Stimulated activated CD4-positive, alpha-beta T cell treated with anti-CD3 and anti-CD28 coated beads, Interleukin-4, amount 100 ng/mL, for 24 hours (primary cell): ENCODE data around the gene ARF5.

ENCODE experiments used
- DNase-seq: peaks from one replicate; pipeline ENCODE4 v3.0.0-alpha.2; 2020

ARF5 gene

GRCh38 chr7:127589896-127590295 lies 1.7 kb downstream of the ARF5 start:
- no peak for DNase-seq

DNA sequence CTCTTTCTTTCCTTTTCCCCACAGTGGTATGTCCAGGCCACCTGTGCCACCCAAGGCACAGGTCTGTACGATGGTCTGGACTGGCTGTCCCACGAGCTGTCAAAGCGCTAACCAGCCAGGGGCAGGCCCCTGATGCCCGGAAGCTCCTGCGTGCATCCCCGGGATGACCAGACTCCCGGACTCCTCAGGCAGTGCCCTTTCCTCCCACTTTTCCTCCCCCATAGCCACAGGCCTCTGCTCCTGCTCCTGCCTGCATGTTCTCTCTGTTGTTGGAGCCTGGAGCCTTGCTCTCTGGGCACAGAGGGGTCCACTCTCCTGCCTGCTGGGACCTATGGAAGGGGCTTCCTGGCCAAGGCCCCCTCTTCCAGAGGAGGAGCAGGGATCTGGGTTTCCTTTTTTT lies 3.0 kb downstream of the ARF5 start:
- no peak for DNase-seq

DNA sequence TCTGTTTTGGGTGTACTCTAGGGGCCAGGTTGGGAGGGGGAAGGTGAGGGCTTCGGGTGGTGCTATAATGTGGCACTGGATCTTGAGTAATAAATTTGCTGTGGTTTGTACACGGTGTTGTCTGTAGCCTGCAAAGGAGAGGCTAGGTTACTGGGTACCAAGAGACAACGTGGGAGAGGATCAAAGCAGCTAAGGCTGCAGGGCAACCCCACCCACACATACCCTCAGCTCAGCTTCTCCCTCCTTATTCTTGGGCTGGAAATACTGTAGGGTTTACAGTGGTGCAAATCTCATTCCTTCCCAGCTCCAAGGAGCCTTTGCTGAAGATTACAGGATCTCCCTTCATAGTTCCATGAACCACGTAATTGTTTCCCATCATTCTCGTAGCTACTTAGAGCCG lies 3.4 kb downstream of the ARF5 start:
- DNase-seq: no peak

DNA sequence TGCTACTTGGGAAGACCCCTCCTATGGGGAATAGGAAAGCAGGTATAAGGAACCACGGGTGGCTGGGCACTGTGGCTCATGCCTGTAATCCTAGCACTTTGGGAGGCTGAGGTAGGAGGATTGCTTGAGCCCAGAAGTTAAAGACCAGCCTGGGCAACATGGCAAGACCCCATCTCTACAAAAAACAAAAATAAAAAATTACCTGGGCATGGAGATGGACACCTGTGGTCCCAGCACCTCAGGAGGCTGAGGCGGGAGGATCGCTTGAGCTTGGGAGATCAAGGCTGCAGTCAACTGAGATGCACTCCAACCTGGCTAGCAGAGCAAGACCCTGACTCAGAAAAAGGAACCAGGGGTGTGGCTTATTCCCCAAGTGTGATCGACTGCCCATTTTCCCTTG lies 4.3 kb downstream of the ARF5 start:
- DNase-seq: no peak

DNA sequence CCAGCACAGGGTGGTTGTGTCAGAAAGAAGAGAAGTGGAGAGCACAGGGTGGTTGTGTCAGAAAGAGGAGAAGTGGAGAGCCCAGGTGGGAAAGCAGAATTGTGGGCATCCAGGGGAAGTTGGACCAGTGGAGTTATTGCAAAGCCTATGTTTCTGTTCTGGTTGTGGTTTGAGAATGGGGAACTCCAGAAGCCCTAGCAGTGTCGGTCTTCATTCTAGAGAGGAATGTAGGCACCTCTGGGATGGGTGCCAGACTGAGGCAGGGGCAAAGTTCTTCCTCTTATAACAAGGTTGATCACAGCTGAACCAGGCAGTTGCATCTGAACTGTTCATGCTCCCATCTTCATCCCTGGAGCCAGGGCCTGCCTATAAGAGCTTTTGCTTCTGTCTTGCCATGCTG lies 6.3 kb downstream of the ARF5 start:
- no peak for DNase-seq

GRCh38 chr7:127595737-127596136 lies 7.5 kb downstream of the ARF5 start:
- DNase-seq: no peak

DNA sequence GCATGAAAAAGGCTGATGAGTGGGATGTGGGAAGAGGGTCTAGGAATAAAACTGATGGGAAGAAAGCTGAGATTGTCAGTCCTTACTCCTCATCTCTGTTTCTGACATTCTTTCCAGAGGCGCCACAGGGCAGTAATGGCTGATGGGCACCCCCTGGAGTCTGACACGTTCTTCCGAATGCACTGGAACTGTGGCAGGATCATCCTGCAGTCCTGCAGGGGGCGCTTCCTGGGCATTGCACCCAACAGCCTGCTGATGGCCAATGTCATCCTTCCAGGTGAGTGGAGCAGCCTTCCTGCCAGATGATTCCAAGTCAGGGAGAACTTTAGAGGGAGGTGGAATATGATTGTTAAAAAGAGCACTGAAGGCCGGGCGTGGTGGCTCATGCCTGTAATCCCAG lies 10.1 kb downstream of the ARF5 start:
- no peak for DNase-seq

GRCh38 chr7:127600885-127601284 lies 12.7 kb downstream of the ARF5 start:
- DNase-seq: no peak

DNA sequence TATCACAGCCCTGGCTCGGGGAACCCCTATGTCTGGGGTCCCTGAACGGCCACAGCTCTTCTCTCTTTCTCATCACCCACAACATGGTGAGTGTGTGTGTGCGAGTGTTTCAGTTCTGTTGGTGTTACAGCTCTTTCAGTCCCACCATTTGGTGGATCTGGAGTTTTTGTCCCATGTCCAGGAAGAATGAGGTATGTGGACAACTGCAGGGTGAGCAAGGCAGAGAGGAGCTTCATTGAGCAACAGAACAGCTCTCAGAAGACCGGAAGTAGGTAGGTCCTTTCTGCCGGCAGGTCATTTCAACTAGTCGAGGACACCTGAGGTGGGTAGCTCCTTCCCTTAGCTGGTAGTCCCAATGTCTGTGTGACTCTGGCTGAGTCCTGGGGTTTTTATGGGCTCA lies 20.2 kb downstream of the ARF5 start:
- no peak for DNase-seq

DNA sequence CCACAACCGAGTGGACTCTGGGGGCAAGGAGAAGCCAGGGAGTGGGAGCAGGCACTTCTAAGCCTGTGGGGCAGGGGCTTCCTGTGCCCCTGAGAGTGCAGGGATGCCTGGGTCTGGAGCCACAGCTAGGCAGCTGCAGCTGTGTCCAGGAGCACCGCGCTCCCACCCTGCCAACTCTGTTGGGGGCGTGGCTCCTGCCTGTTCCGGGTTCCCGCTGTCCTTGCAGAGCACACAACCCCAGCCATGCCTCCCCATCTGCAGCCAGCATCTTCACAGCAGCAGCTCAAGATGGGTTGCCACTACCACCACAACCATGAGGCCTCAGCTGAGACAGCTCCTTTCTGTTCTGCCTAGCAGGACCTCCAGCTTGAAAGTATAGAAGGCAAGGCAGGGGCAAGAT lies 21.1 kb downstream of the ARF5 start:
- DNase-seq: no peak

GRCh38 chr7:127612263-127612662 lies 24.1 kb downstream of the ARF5 start:
- no peak for DNase-seq

DNA sequence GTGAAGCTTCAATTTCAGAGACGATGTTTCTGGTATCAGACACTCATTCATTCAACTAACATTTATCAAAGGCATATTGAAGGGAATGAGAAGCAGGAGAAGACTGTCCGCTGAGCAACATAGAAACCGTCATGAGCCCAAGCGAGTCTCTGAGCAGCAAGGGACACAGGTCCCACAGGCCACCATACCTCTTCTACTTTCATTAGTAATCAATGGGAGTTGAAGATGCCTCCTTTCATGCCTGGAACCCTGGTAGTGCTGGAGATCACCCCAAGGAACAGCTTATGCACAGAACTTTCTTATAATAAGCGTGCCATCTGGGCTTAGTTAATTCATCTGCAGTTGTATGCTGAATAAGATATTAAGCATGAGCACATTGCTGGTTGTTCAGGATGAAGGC lies 28.5 kb downstream of the ARF5 start:
- no peak for DNase-seq

GRCh38 chr7:127618042-127618441 lies 29.8 kb downstream of the ARF5 start, which contains the start of gene PAX4:
Gene PAX4, minus strand, starts transcription at chr7:127618142. Its CDS starts 2,214 bp downstream, at chr7:127615928.
- DNase-seq: no peak

DNA sequence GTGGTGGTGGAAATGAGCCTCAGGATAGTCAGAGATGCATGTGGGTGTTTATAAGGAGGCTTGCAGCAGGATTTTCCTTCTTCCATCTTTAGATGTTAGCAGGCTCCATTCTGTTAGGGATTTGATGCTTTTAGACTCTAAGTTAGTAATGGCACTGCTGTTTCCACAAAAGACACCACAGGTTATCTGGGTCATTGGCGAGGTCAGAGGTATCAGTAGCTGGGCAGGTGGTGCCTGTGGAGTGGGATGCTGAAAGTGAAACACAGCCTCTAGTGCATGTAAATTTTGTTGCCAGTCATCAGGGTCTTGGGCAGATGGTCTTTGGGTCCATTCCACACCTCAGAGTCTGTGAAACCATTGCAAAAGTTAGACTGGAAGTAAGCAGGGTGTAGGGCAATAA lies 30.6 kb downstream of the ARF5 start:
- no peak for DNase-seq

- no peak for DNase-seq
Measured at GRCh38 chr7:127619681-127620405, 31.6 kb downstream of the ARF5 start.

- DNase-seq: no peak
Measured at GRCh38 chr7:127620406-127621233, 32.4 kb downstream of the ARF5 start.

DNA sequence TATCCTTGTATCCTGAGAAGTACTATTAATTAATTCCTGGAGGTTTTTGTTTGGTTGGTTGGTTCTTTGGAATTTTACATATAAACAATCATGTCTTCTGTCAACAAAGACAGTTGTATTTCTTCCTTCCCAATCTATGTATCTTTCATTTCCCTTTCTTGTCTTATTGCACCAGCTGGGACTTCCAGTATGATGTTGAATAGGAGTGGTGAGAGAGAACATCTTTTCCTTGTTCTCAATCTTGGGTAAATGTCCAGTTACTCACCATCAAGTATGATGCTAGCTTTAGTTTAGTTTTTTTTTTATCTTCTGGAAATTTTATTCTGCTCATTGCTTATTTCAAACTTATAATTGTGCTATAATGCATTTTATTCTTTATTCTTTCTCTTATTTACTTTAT lies 37.1 kb downstream of the ARF5 start:
- DNase-seq: no peak

DNA sequence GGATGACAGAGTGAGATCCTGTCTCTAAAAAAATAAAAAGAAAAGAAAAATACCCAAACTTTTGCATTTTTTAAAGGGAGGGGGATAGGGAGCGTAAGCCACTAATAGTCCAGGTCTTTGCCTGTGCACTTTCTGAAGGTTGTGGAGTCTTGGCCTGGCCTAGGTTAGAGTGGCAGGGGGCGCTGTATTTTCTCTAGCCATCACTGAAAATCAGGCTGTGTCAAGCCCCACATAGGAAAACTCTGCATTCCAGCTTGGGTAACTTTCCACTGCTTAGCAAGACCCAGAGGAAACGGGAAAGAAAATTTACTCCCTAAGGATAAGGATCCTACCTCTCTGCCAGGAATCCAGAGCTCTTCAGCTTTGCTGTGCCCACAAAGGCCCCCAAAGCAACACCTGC lies 40.2 kb downstream of the ARF5 start:
- no peak for DNase-seq

GRCh38 chr7:127629268-127629854 lies 41.1 kb downstream of the ARF5 start:
- DNase-seq: peak; percentile 26

DNA sequence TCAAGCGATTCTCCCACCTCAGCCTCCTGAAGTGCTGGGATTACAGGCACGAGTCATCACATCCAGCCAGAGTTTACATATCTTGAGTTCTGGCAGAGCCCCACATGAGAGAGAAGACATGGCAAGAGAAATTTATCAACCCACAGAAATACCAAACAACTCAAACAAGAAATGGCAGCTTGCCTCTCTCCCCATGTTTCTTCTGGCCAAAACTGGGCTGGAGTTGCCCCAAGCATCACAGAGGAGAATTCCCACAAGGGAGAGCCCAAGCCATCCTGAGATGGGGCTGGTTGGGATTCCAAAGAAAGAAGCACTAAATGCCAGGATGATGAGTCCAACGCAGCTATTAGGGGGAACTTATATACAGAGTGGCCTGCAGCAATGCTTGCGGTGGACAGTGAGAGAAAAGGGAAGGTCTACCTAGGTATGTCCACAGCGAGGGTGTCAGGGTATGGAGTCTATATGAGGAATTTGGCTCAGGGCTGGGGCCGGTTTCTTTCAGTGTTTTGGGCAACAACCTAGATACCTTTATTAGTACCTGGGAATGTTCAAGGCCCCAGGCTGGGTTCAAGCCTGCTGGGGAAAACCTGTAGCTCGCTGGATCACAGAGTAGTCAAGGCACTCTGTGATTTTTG lies 44.2 kb downstream of the ARF5 start:
- no peak for DNase-seq

- no peak for DNase-seq
Measured at GRCh38 chr7:127635659-127636285, 47.6 kb downstream of the ARF5 start.

DNA sequence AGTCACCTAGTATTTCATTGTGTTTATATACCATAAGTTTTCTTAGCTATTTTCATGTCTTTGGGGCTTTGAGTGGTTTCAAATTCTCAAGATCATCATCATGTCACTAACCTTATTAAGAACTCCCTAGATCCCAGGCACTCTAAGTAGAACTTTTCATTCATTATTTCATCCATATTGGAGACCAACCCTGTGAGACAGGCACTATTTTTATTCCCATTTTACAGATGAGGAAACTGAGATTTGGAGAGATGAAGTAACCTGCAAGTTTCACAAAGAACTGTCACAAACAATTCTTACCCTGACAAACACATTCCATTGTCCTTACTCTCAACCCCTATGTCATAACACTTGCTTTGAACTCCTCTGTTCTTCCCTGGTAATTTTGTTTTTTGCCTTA lies 50.0 kb downstream of the ARF5 start:
- DNase-seq: no peak
